ENCODE data around the gene STK10.

STK10 gene

DNA sequence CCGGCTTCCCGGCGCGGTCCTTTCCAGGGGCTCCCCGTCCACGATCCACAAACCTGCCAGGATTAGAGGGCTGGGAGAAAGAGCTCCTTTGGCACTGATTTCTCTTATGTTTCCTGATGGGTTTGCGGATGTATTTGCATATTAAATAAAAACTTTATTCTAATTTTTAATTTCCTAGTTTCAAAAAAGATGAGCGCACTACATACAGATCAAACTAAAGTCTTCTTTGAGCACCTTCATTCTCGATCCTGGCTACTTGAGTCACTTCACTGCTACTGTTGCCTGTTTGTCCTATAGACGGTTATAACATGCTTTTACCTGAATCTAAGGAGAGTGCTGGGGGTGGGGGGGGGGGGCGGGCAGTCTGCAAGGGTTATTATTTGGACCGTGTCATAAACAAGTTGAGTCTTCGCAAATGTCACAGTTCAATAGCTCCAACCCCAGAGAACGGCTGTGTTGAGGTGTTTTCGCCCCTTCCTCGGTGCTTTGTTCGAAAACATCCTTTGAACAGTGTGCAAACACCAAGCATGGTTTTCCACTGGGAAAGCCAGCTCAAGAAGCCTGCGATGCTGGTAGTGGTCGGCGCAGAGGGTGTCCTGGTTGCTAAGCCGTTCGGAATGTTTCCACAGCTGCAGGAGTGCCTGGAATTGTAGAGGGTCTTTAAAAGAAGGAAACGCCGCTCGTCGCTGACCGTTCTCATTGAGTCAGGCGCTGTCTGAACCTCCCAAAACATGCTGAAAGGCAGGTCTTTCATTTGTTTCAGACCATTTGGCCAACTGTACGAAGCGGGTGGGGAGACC, 1.1 kb upstream of the STK10 start:
- DNase-seq, result no peak

DNA sequence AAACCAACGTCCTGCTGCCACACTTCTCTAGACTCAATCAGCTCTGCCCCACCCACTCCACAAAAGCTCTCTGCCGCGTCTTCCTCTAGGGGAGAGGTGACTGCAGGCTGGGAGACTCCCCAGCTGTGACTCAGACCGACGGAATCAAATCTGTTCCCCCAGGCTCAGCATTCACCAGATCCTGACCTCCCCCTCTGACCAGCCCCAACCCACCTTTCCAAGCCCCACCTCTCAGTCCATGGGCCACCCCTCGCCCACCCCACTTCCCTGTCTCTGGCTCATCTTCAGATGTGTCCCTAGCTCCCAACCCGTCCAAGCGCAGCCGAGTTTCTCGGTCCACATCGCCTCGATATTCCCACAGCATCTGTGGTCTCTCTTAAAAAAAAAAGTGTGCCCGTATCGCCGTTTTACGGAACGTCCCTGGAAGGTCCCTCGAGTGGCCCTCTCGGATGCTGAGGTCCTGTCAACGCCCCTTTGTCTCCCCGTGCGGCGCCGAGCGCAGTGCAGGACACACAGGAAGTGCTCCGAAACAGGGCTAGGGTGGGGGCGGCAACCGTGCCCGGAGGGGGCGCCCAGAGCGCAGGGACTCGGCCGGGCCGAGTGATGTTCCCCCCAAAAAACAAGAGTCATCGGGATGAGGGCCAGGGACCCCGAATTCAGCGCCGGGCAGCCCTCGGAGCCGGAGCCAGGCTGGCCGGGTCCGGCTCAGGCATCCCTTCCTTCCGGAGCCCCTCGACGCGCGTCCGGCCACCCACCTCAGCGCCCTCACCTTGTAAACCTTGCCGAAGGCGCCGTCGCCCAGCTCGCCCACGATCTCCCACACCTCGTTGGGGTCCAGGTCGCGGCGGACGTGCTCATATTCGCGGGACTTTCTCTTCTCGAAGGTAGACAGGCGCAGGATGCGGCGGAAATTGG, 649 bp downstream of the STK10 start:
- DNase-seq, result no peak

GRCh38 chr5:172186114-172186695, 1.8 kb downstream of the STK10 start:
- DNase-seq, result no peak

GRCh38 chr5:172185096-172185461, 2.9 kb downstream of the STK10 start:
- DNase-seq, result no peak

GRCh38 chr5:172183881-172184280, 4.1 kb downstream of the STK10 start:
- no peak for DNase-seq

- no peak for DNase-seq
Measured at GRCh38 chr5:172182291-172182690, 5.7 kb downstream of the STK10 start.

DNA sequence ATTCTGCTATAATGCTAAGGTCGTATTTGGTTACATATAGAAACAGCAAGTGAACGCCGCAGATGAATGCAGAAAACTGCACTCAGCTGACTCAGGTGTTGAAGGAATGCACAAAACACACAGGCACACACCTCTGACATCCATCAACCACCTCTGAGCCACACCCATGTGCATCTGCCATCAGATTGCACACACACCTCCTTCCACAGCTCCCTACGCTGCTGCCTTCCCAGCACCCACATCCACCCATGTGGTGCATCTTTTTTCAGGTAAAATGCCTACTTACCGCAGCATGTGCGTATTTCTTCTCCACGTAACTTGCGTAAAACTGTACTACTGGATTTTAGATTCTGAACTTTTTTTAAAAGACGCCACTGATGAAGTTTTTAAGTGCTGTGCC, 7.1 kb downstream of the STK10 start:
- DNase-seq, result no peak

DNA sequence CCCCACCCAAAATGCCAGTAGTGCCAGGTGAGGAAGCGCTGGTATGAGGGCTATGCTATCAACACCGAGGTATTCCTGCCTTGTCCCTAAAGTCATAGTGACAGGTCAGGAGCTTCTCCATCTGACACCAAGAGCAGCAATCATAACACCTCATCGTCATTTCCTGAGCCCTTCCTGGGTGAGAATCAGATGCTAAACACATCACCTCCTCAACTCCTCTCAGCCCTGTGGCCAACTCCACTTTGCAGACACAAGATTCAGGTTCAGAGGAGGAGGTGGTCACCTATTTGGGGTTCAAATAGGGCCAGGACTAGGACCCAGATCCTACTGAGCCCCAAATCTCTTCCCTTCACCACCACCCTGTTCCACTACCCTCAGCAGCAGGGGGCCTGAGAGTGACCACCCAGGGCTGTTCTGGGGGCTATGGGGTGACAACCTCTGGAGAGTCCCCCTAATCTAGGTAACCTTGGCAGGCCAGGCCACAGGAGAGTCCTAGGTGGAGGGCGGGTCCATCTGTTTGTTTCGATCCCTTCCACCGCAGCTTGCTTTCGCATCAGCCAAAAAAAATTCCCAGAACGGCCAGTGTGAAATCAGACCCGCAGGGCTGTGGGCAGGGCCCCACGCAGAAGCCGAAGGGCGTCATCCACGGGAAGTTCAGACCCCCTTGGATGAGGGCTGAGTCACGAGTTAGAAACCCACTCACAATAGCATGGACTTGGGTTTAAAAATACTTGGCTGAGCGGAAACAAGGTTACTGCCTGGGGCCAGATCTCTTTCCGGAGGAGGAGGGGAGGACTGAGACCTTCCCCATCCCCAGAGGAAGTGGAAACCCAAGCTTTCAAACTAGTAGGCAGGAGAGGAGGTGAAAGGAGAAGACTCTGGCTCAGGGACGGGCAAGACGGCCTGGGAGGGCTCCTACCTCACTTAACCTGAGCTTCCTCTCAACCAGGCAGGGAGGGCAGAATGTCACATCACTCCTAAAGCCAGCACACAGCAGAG, 8.7 kb downstream of the STK10 start:
- DNase-seq, result no peak

DNA sequence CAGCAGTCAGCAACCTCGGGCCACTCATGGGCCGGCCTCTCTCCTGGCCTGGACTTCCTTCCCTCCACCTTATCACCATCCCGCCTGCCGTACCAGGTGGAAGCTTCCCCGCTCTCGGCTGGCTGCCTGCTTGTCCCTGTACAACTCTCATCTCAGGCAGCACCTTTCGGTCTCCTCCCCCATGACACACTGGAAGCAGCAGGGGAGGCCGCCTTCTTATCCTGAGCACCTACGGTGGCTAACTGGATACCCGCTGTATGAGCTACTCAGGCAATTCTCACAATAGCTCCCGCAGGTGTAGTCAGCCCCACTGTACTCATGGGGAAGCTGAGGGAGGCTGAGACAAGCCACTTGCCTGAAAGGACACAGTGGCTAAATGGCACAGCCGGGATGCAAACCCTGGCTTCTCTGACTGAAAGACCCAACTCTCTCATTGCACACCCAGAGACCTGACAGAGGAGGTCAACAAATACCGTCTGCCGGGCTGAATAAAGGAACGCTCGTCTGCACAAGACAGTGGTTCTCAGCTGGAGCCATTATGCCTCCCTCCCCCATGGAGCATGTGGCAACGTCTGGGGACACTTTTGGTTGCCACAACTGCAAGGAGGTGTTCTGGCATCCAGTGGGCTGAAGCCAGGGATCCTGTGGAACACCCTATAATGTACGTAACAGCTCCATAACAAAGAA, 9.6 kb downstream of the STK10 start:
- no peak for DNase-seq

GRCh38 chr5:172177176-172177575, 10.8 kb downstream of the STK10 start:
- DNase-seq, result no peak

DNA sequence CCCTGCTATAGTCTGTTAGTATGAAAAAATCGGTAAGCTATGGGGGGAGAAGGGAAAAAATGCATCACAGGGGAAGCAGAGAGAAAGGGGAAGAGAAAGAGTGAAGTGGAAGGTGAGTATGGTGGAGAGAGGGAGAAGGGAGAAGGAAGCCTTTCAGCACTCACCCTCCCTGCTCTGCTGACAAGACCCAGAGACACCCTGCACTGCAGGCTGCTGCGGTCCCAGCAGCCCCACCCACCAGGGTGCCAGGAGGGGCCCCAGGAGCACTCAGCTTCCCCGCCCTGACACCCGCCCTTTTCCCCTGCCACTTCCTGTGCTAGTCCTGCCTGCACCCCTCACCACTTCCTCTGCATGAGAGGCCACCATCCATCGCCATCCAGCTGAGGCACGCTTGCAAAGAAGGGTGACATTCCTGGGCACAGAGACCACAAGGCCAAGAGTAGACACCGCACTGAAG, 12.7 kb downstream of the STK10 start:
- no peak for DNase-seq

DNA sequence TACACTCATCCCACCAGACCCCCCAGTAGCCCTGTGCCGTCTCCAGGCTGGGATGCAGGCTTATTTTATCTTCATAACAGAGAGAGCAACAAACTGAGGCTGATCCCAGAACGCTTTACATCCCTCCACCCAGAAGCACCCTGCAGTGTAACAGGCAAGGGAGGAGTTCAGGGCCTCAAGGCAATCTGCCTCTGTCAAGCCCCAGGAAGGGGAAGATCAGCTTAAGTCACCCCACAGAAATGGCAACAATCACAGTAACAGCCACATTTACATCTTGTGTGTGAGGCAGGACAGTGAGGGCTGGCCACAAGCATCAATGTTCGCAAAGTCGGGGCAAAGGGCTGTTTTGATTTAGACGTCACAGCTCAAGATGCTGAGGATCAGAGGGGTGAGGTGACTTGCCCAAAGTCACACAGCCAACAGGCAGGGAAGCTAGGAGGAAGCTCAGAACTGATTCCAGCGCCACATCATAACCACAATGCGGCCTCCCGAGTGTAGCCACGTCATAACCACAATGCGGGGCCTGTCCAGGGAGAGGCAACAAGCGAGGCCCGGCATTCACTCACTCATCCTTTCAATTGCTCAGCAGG, 14.4 kb downstream of the STK10 start:
- DNase-seq, result no peak

DNA sequence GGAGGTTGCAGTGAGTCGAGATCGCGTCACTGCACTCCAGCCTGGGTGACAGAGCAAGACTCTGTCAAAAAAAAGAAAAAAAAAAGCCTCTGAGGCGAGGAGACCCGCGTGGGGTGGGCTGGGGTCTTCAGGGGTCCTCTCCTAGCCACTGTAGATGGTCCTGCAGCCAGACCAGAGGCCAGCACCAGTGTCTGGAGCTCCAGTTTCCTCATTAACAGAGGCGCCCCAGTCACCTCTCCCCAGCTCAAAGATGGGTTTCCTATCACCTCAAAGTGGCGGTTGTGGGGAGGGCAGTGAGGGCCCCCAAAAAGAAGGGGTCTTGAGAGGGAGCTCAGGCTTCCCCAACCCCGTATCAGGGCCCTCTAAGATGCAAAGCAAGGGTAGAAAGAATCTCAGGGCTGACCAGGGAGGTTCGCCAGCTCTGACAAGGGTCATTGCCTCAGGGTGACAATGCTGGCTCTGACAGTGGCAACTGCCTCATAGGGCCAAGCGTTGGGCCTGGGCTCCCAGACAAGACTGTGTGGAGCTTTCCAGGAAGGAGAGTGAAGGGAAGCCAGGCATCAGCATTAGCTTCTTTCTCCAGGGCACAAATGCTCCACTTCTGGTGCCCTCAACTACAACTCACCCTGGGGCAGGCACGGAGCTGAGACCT, 15.0 kb downstream of the STK10 start:
- no peak for DNase-seq

DNA sequence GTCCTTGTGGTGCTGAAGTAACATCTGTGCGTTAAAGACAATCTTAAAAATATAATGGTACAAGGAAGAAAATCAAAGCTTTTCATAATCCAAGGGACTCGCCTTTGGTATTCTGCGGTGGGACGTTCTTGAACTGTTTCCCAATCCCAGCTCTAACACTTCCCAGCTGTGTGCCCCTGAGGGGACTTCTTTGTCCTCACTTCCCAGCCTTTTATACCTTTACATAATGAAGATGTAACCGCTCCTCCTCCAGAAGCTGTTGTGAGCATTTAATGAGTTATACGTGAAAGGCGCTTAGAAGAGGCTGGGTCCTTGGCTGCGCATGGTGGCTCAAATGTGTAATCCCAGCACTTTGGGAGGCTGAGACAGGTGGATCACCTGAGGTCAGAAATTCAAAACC, 16.9 kb downstream of the STK10 start:
- no peak for DNase-seq

- no peak for DNase-seq
Measured at GRCh38 chr5:172170251-172170701, 17.7 kb downstream of the STK10 start.

GRCh38 chr5:172169216-172169615, 18.8 kb downstream of the STK10 start:
- DNase-seq, result no peak

DNA sequence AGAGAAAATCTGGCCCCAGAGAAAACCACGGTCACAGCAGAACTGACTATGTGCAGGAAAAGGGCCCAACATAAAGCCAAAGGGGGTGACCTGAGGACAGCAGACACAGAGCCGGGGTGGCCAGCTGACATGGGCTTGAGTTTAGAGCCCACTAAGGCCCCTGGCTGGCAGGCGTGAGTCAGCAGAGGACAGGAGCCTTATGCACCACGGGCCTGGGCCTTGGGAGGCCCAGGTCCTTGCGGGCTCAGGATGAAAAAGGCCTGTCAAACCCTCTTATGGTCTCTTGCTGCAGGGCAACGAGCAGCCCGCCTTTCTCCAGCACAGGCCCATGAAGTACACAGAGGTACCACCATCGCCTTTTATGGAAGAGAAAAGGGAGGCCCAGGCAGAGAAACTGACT, 19.7 kb downstream of the STK10 start:
- DNase-seq, result no peak

DNA sequence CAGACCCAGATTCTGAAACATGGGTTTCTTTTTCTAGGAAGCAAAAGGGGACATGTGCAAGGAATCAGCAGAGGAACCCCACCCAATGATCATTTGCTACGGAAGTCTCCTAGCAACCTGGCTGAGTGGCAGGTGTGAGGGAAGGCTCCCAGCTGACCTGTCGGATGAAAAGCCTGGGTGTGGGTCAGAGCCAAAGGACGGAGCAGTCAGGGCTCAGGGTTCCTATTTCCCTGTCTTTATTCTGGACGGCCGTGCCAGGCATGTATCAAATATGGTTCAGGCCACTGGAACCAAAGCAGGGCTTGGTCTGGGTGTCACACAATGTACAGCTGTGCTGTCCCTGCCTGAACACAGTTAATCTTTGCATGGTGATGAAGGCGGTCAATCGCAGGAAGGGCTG, 20.1 kb downstream of the STK10 start:
- DNase-seq, result no peak

DNA sequence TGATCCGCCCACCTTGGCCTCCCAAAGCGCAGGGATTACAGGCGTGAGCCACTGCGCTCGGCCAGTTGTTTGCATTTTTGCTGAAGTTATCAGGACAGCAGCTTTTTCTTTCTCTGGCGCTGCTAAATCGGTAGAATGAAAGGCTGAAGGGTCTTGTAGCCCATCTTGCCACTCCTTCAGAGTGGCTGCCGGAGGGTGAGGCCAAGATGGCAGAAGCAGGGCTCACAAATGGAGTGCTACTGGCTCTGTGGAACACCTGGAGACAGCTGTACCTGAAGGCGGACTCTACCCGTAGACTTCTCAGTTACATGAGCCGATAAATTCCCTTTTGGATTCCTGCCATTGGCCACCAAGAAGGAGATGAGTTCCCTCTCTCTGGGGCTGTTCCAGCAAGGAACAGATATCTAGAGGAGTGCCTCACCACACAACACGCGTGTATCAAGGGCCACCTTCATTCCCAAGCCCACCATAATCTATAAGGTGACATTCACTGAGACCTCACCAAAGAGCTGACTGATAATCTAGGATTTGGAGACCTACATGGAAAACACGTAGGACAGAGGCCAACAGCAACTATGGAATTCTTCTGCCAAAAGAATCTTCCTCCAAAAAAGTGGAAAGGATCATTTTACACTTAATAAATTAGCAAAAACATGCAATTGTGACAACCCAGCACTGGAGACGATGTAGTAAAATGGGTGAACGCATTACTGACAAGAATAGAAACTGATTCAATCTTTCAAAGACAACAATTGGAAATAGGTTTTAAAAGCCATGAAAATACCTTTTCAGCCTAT, 21.8 kb downstream of the STK10 start:
- DNase-seq, result no peak

- no peak for DNase-seq
Measured at GRCh38 chr5:172165465-172165864, 22.6 kb downstream of the STK10 start.

Data from right forelimb (tissue), 1 donor.